Activated naive CD4-positive, alpha-beta T cell treated with anti-CD3 and anti-CD28 coated beads, Interleukin-2, amount 10 ng/mL, durations not matched to agents 7 days and 5 days (primary cell): ENCODE measurements around the gene DIPK1A.

Experiments
- CTCF ChIA-PET: fragments of 350-600 bp; sonication (Branson Sonifier 250); formaldehyde crosslinking; loops from one replicate; lab custom pipeline; 2021; ENCODE audit warnings: antibody characterized with exemption; lab: Charles Lee
- DNase-seq: peaks from one replicate; pipeline ENCODE4 v3.0.0-alpha.2; 2020
- H3K27ac Mint-ChIP-seq: one replicate; pipeline ENCODE4 v1.8.0; 2021; ENCODE audit warnings: mild to moderate bottlenecking, moderate library complexity, mixed read lengths
- H3K27me3 Mint-ChIP-seq: one replicate; pipeline ENCODE4 v1.8.0; 2021; ENCODE audit warnings: mild to moderate bottlenecking, mixed read lengths
- H3K36me3 Mint-ChIP-seq: one replicate; pipeline ENCODE4 v1.8.0; 2021; ENCODE audit warnings: mixed read lengths
- H3K4me1 Mint-ChIP-seq: one replicate; pipeline ENCODE4 v1.8.0; 2021; ENCODE audit warnings: mixed read lengths
- H3K4me3 Mint-ChIP-seq: one replicate; pipeline ENCODE4 v1.8.0; 2021; ENCODE audit warnings: mild to moderate bottlenecking, moderate library complexity, mixed read lengths
- H3K9me3 Mint-ChIP-seq: one replicate; pipeline ENCODE4 v1.8.0; 2021; ENCODE audit warnings: mixed read lengths

The DIPK1A gene

DNA sequence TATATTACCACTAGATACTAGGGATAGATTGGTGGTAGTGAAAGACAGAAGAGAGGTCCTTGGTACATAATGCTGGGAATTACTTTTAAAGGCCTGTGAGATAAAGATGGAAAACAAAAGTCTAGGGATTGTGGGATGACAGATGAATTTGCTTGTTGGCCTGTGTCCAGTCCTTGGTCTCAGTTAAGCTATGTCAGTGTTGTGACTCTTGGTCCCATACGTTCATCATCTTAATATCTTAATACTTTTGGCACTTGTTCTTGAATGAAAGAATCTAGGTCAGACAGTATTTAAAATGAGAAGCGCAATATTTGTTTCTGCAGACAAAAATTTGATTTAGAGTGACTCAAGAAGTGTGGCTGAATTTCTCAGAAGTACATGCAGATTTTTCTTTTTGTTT is 121.8 kb downstream of the DIPK1A start:
- DNase-seq: no peak
- Mint-ChIP-seq H3K9me3 (no peaks in the 10 kb centered on the region), H3K4me3 (no peak overlapping the region), H3K27me3 (no peaks in the 10 kb centered on the region), H3K27ac (no peak overlapping the region), H3K36me3 (peaks cover 86% of the 10 kb centered on the region), H3K4me1 (peaks cover 58% of the 10 kb centered on the region)
- CTCF ChIA-PET: interaction anchor here (1.4 kb wide), 1 partner anchor 155 kb away, joined by 6 read pairs; no protein-coding TSS in a partner anchor

GRCh38 chr1:92838519-92838918 is 122.7 kb downstream of the DIPK1A start:
- no peak for DNase-seq
- Mint-ChIP-seq H3K9me3 (no peaks in the 10 kb centered on the region), H3K36me3 (peaks cover 84% of the 10 kb centered on the region), H3K4me1 (peaks cover 67% of the 10 kb centered on the region), H3K27ac (no peak overlapping the region), H3K27me3 (no peaks in the 10 kb centered on the region), H3K4me3 (no peak overlapping the region)
- CTCF ChIA-PET: interaction anchor here (0.6 to 1.4 kb wide), 4 partner anchors 22 to 912 kb away, joined by 3 to 4 read pairs (median 3); no protein-coding TSS in a partner anchor

DNA sequence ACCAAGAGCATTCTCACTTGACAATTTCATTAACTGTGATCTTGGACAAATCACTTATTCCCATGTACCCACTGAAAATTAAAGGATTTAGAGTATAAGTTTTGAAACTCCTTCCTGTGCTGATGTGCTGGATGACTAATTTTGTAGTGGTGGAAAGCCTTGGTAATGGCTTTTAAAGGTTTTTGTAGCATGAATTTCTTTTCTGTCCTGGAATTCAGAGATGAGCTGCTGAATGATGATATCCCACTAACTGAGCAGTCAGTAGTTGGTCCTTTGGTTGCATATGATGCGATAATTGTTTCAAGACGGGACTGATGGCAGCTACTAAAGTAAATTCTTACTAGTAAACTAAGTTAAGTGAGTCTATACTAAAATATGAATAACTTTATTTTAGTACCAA is 124.2 kb downstream of the DIPK1A start:
- Mint-ChIP-seq H3K9me3 (no peaks in the 10 kb centered on the region), H3K27me3 (no peaks in the 10 kb centered on the region), H3K4me1 (peaks cover 77% of the 10 kb centered on the region), H3K4me3 (no peak overlapping the region), H3K36me3 (peaks cover 89% of the 10 kb centered on the region), H3K27ac (no peak overlapping the region)
- CTCF ChIA-PET: no interaction called here
- no peak for DNase-seq

GRCh38 chr1:92834617-92835016 is 126.6 kb downstream of the DIPK1A start:
- H3K36me3 Mint-ChIP-seq: peaks cover 71% of the 10 kb centered on the region
- CTCF ChIA-PET: interaction anchor here (0.8 to 1.3 kb wide), 2 partner anchors 24 to 159 kb away, joined by 3 to 4 read pairs; no protein-coding TSS in a partner anchor
- H3K4me3 Mint-ChIP-seq: peak overlapping the region; percentile 84
- no peaks in the 10 kb centered on the region for H3K9me3 Mint-ChIP-seq
- H3K27ac Mint-ChIP-seq: peak overlapping the region; percentile 92
- peaks cover 5% of the 10 kb centered on the region for H3K27me3 Mint-ChIP-seq
- no peak for DNase-seq
- H3K4me1 Mint-ChIP-seq: peaks cover 68% of the 10 kb centered on the region

- H3K9me3 Mint-ChIP-seq: no peaks in the 10 kb centered on the region
- CTCF ChIA-PET: interaction anchor here (0.8 to 1.3 kb wide), 2 partner anchors 25 to 160 kb away, joined by 3 to 4 read pairs; no protein-coding TSS in a partner anchor
- peaks cover 5% of the 10 kb centered on the region for H3K27me3 Mint-ChIP-seq
- DNase-seq: peak; percentile 21
- H3K4me1 Mint-ChIP-seq: peaks cover 63% of the 10 kb centered on the region
- peaks cover 64% of the 10 kb centered on the region for H3K36me3 Mint-ChIP-seq
- peak overlapping the region; percentile 92 for H3K27ac Mint-ChIP-seq
- peak overlapping the region; percentile 84 for H3K4me3 Mint-ChIP-seq
These were observed 127.4 kb downstream of the DIPK1A start for GRCh38 chr1:92833840-92834239.

DNA sequence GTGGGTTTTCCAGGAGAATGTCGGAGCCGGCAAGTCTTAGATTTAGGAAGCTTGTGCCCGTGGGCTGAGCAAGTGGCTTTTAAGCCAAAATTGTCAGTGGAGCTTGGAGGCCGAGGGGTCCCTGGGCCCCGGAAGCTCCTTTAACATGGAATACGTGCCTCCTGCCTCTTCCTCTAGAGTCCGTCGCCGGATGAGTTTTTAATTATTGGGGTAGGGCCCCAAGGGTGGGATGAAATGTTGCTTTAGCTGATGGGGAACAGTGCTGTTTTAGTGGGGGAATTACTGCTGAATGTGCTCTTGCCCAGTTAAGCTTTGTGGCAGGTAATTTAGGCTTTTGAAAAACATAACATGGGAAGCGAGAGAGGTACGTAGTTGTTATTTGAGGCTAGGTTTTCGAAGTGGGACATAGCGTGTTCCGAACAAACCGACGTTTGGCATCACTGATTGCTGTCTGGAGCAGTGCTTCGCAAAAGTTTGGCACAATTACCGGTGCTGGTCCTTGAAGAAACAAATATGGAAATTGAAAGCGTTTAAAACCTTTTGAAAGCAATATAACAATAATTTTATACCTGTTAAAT is 128.6 kb downstream of the DIPK1A start:
- H3K27me3 Mint-ChIP-seq: peaks cover 5% of the 10 kb centered on the region
- no peaks in the 10 kb centered on the region for H3K9me3 Mint-ChIP-seq
- DNase-seq: no peak
- H3K4me3 Mint-ChIP-seq: peak overlapping the region; percentile 84
- H3K4me1 Mint-ChIP-seq: peaks cover 52% of the 10 kb centered on the region
- H3K36me3 Mint-ChIP-seq: peaks cover 52% of the 10 kb centered on the region
- CTCF ChIA-PET: interaction anchor here (0.7 to 2.3 kb wide), 7 partner anchors 10 to 129 kb away, joined by 3 to 10 read pairs (median 5); partner anchors contain the start of gene DIPK1A
- peak overlapping the region; percentile 92 for H3K27ac Mint-ChIP-seq

GRCh38 chr1:92831762-92832536 is 129.3 kb downstream of the DIPK1A start, which contains the start of gene RPL5:
Gene RPL5, plus strand, starts transcription at chr1:92832040. Its CDS starts 75 bp downstream, at chr1:92832115.
- peak within 1 kb of the TSS; percentile 84 for H3K4me3 Mint-ChIP-seq
- peak; percentile 98 for DNase-seq
- peaks cover 46% of the 10 kb centered on the region for H3K36me3 Mint-ChIP-seq
- H3K9me3 Mint-ChIP-seq: no peaks in the 10 kb centered on the region
- CTCF ChIA-PET: interaction anchor here (0.6 to 2.3 kb wide), 12 partner anchors 9 to 169 kb away, joined by 3 to 10 read pairs (median 4); partner anchors contain the start of gene DIPK1A
- H3K27ac Mint-ChIP-seq: peak within 1 kb of the TSS; percentile 92
- H3K27me3 Mint-ChIP-seq: peaks cover 5% of the 10 kb centered on the region
- H3K4me1 Mint-ChIP-seq: peaks cover 45% of the 10 kb centered on the region

GRCh38 chr1:92831368-92831761 is 129.9 kb downstream of the DIPK1A start:
- DNase-seq: no peak
- Mint-ChIP-seq H3K4me3 (peak overlapping the region; percentile 84), H3K27ac (peak overlapping the region; percentile 92), H3K36me3 (peaks cover 41% of the 10 kb centered on the region), H3K4me1 (peaks cover 40% of the 10 kb centered on the region), H3K27me3 (peaks cover 5% of the 10 kb centered on the region), H3K9me3 (no peaks in the 10 kb centered on the region)
- CTCF ChIA-PET: interaction anchor here (0.6 to 2.3 kb wide), 9 partner anchors 8 to 170 kb away, joined by 3 to 10 read pairs (median 3); partner anchors contain the start of gene DIPK1A

DNA sequence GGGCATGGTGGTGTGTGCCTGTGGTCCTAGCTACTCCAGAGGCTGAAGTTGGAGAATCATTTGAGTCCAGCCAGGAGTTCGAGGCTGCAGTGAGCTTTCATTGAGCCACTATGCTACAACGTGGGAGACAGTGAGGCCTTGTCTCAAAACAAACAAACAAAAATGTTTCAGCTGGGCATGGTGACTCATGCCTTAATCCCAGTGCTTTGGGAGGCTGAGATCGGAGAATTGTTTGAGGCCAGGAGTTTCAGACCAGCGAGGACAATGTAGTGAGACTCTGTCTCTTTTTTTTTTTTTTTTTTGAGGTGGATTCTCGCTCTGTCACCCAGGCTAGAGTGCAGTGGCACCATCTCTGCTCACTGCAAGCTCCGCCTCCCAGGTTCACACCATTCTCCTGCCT is 134.5 kb downstream of the DIPK1A start:
- DNase-seq: no peak
- H3K36me3 Mint-ChIP-seq: no peaks in the 10 kb centered on the region
- H3K4me1 Mint-ChIP-seq: peaks cover 2% of the 10 kb centered on the region
- CTCF ChIA-PET: no interaction called here
- no peaks in the 10 kb centered on the region for H3K9me3 Mint-ChIP-seq
- H3K27ac Mint-ChIP-seq: no peak overlapping the region
- no peak overlapping the region for H3K4me3 Mint-ChIP-seq
- peaks cover 8% of the 10 kb centered on the region for H3K27me3 Mint-ChIP-seq

GRCh38 chr1:92822879-92823278 is 138.4 kb downstream of the DIPK1A start:
- CTCF ChIA-PET: interaction anchor here (1.5 kb wide), 1 partner anchor 9 kb away, joined by 3 read pairs; the partner anchor contains the start of gene RPL5
- Mint-ChIP-seq H3K27me3 (peaks cover 24% of the 10 kb centered on the region), H3K4me1 (no peaks in the 10 kb centered on the region), H3K4me3 (no peak overlapping the region), H3K36me3 (no peaks in the 10 kb centered on the region), H3K27ac (no peak overlapping the region), H3K9me3 (no peaks in the 10 kb centered on the region)
- DNase-seq: no peak

DNA sequence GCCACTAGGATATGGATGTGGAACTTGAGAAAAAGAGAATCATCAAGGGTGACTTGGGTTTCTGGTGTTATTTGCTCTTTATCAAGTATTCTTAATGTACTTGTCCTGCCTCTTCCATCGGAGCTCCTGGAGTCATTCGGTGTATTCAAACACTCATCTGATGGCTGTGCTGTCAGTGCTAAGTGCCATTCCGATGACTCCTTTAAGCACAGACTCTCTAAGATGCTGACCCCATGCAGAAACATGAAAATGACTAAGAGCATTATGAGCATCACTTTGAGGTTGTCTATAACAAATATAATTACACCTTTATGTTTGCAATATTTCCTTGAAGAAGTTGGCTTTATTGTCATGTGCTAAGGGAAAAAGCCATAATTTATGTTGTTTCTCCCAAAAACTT is 140.7 kb downstream of the DIPK1A start:
- CTCF ChIA-PET: interaction anchor here (0.6 to 1.6 kb wide), 3 partner anchors 11 to 513 kb away, joined by 3 to 7 read pairs (median 6); partner anchors contain the start of gene RPL5
- no peak for DNase-seq
- Mint-ChIP-seq H3K36me3 (no peaks in the 10 kb centered on the region), H3K4me3 (no peak overlapping the region), H3K27ac (no peak overlapping the region), H3K27me3 (peaks cover 40% of the 10 kb centered on the region), H3K9me3 (no peaks in the 10 kb centered on the region), H3K4me1 (no peaks in the 10 kb centered on the region)

- CTCF ChIA-PET: interaction anchor here (1.0 to 5.2 kb wide), 3 partner anchors 12 to 72 kb away, joined by 6 to 78 read pairs (median 7); partner anchors contain the start of gene RPL5
- peaks cover 40% of the 10 kb centered on the region for H3K27me3 Mint-ChIP-seq
- H3K4me1 Mint-ChIP-seq: no peaks in the 10 kb centered on the region
- no peak for DNase-seq
- H3K27ac Mint-ChIP-seq: no peak overlapping the region
- no peaks in the 10 kb centered on the region for H3K36me3 Mint-ChIP-seq
- no peaks in the 10 kb centered on the region for H3K9me3 Mint-ChIP-seq
- no peak overlapping the region for H3K4me3 Mint-ChIP-seq
These were observed 141.2 kb downstream of the DIPK1A start for GRCh38 chr1:92820024-92820423.

DNA sequence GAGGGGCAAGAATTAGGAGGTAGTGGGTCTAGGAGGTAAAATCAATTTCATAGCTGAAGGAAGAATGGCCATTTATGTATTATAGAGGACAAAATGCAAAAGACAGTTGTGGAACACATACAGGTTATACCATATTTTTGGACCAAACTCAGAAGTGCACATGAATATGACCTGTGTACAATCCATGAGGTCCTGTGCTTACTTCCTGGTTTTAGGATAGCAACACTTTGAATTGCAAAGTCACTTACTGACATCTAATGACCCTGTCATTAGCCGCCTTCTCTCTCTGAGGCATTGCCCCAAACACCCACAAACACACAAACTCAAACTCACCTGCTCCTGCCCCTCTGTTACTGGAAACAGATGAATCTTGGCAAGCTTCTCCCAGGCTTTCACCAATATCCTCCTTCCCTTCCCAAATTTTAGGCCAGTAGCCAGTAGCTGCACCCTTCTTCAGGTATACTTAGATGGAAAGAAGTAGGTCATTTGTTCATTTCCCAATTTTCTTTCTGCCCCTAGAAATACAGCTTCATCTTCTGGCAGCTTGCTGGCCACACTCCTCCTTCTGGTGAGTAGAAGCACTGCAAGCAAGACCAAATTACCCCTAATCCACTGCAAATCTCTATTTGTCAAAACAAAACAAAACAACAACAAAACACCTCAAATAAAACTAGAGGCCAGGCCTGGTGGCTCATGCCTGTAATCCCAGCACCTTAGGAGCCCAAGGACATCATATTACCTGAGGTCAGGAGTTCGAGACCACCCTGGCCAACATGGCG is 143.1 kb downstream of the DIPK1A start:
- DNase-seq: peak; percentile 38
- Mint-ChIP-seq H3K9me3 (no peaks in the 10 kb centered on the region), H3K27me3 (peaks cover 45% of the 10 kb centered on the region), H3K4me1 (no peaks in the 10 kb centered on the region), H3K4me3 (no peak overlapping the region), H3K36me3 (no peaks in the 10 kb centered on the region), H3K27ac (no peak overlapping the region)
- CTCF ChIA-PET: interaction anchor here (0.7 to 5.2 kb wide), 13 partner anchors 10 to 823 kb away, joined by 3 to 78 read pairs (median 5); partner anchors contain the start of gene RPL5
